ENCODE results near the gene EPG5.
"Not testable (repeated sequence)": the region's sequence is repeated elsewhere in the genome, so short reads cannot be mapped to it uniquely, and the experiment has no call there.

EPG5 gene

DNA sequence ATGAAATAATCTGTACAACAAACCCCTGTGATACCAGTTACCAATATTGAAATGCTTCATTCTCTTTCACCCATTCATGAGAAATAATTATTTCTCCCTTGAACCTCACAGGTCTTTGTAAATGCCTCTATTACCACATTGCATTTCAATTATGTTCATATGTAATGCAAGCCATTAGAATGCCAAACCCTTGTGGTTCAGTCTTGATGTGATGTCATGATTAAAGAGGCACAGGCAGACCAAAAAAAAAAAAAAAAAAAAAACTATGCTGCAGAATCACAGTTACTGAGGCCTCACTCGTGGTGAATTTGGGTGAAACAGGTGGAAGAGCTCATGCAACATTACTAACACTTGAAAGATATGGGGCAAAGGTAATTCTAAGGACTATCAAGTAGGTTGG, 9.4 kb upstream of the EPG5 start:
- DNase-seq (ENCODE audit: low read depth): no peak

DNA sequence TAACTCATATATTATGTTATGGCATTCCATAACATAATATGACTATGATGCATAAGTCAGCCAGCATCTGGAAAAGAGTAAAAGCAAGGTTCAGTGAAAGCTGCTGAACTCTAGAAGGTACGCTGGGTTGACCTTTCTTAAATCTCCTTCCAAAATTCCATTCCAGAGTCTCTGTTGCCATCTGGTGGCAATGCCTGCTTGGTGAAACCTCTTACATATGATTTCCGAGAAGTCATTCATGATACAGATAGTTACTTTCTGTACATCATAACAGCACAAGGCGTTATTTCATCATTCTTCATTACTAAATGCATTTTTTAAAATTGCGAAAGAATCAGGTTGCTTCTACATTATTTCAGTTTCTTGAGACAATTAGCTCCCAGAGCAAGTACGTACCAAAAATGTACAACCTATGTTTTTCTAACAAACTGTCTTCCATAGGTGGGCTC, 7.0 kb upstream of the EPG5 start:
- peak; percentile 72 for DNase-seq (ENCODE audit: low read depth)

DNA sequence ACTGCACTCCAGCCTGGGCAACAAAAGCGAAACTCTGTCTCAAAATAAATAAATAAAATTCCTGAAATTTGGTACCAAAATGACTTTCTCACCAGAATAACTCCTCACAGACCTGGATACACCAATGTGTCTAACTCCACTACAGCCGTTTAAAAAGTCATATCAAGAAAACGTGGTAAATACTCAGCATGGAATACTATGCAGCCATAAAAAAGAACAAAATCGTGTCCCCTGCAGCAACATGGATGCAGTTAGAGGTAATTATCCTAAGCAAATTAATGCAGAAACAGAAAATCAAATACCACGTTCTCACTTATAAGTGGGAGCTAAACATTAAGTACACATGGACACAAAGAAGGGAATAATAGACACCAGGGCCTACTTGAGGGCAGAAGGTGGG, 2.2 kb downstream of the EPG5 start:
- DNase-seq (ENCODE audit: low read depth): not testable (repeated sequence)

DNA sequence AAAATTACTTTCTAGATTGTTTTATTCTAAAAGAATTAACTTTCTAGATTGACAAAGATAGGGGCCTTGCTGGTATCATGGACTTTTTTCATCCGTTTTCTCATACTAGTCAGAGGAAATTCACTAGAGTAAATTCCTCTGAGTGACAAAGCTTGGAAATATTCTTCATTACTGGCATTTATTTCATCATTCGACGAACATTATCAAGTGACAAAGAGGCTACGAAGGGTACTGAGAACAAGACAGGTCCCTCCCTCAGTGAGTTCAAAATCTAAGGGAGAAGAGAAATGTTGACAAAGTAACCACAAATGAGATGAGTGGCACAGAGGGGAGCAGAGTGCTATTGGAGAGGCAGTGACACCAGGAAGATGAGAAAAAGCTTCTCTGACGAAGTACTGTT, 4.3 kb downstream of the EPG5 start:
- peak; percentile 73 for DNase-seq (ENCODE audit: low read depth)

DNA sequence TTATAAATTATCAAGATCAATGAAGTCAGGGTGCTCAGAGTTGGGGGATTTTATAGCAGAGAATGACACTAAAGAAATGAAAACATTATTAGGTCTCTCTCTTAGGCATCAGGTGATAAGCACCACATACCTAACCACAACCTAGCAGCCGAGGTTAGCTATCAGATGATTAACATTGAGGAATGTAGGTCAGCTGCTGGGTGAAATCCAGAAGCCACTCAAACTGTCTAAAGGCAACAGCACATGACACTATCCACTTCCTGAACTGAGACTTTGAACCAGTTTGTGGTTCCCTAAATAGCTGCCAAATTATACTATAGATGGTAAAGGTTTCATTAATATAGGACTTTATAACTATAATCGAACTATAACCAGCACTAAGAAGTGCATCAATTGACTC, 4.7 kb downstream of the EPG5 start:
- DNase-seq (ENCODE audit: low read depth): peak; percentile 78

DNA sequence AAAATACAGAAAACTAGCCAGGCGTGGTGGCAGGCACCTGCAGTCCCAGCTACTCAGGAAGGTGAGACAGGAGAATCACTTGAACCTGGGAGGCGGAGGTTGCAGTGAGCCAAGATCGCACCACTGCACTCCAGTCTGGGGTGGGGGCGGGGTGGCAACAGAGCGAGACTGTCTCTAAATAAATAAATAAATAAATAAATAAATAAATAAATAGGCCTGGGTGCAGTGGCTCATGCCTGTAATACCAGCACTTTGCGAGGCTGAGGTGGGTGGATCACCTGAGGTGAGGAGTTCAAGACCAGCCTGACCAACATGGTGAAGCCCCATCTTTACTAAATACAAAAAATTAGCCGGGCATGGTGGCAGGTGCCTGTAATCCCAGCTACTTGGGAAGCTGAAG, 7.6 kb downstream of the EPG5 start:
- DNase-seq (ENCODE audit: low read depth): not testable (repeated sequence)

DNA sequence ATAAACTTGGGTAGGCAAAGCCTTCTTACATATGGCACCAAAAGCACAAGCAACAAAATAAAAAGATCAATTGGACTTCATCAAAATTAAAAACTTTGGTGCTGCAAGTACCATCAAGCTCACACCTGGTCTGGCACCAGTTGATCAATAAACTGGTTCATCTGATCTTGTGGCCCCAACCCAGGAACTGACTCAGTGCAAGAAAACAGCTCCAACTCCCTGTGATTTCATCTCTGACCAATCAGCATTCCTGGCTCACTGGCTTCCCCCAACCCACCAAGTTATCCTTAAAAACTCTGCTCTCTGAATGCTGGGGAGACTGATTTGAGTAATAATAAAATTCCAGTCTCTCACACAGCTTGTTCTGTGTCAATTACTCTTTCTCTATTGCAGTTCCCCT, 8.4 kb downstream of the EPG5 start:
- DNase-seq (ENCODE audit: low read depth): no peak

DNA sequence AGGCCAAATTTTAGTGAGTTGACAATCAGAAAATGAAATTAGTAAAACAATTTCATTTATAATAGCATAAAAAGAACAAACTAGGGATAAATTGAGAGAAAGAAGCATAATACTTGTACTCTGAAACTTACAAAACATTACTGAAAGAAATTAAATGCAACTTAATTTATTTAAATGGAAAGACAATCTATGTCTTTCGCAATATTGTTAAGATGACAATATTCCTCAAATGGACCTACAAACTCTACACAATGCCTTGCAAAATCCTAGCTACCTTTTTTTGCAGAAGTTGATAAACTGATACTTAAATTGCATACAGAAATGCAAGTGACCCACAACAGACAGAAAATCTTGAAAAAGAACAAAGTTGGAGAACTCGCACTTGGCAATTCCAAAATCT, 9.1 kb downstream of the EPG5 start:
- DNase-seq (ENCODE audit: low read depth): no peak

DNA sequence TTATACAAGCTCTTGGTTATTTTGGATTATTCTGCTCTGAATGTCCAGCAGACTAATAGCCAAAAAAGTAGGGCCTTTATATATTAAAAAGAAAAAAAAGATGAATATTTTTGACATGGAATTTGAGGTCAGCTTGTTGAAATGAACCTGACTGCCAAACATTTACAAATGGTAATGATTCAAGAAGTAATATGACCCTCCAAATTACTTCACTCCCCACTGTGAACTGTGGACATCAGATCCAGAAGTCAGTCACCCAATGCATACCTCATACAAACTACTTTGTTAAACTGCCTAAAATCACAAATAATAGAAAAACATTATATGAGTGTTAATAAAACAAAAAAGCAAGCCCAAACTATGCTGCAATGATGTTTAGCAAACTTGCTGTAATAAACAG, 10.0 kb downstream of the EPG5 start:
- no peak for DNase-seq (ENCODE audit: low read depth)

DNA sequence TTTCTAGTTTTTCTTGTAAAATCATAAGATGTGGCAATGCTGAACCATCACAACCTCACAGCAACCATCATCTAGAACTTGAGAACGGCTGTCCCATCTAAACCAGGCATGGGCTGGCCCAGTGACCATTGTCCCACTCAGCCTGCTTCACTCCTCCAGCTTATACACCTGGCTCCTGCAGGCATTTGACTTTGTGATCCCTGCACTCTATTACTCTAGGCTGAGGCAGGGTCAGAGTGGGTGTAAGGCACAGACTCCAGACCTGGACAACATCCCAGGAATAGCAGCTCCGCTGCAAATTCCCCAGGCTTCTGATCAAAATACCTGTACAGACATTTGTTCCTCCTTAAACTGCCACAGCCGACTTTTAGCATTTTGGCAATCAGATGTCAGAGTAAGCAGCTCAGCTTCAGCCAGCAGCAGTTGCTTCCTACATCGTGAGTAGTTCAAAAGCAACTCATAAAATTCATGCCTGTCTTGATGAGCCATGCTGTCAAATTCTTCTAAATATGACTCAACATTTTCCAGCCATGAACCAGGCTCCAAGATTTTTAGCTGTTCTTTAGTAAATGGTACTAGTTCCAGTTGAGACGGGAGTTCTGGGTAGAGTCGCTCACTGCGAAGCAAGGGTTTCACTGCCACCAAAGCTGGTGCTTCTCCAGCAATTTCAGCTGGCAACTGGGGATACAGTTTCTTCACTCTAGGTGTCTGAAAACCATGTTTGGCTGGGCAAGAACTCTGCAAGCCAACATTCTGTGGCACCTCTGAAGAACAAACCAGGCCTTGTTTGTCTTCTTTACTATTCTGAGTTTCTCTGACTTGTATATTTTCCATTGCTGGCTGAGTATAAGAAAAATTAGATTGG, 12.8 kb downstream of the EPG5 start:
- DNase-seq (ENCODE audit: low read depth): peak; percentile 79

DNA sequence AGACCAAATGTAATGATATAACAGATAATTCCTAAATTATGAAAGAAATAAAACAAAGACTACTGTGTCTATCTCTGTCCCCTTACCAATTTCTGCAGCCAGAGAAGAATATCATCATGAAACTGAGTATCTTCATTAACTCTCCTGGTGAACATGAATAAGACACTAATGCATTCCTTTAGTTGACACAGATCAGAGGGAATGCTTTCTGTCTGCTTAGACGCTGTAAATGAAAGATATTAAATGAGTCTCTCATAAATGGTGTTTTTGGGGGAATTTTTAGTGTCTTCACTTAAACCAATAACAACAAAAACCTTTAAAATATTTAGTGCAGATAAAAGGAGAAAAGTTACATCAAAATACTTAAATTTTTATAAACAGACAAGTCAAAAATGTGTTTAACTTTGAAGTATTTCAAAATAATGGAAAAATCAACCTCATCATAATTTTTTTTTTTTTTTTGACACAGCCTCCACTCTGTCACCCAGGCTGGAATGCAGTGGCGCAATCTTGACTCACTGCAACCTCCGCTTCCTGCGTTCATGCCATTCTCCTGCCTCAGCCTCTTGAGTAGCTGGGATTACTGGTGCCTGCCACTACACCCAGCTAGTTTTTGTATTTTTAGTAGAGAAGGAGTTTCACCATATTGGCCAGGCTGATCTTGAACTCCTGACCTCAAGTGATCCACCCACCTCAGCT, 16.0 kb downstream of the EPG5 start:
- DNase-seq (ENCODE audit: low read depth): peak; percentile 52

DNA sequence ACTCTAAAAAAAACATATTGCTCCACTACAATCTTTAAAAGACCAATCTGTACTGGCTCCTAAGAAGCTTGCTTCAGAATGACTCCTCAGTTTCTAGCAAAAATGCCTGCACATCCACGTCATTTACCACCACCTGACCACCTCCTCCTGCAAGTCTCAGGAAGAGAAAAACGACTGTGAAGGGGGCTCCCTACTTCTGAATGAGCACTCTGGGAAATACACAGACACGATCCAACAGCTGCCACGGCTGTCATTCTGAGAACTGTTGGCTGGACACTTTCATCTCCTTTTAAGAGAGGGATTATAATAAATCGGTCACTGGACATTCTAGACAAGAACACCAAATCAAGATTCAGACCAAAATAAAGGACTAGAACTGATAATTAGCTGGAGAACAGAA, 21.5 kb downstream of the EPG5 start:
- DNase-seq (ENCODE audit: low read depth): no peak

DNA sequence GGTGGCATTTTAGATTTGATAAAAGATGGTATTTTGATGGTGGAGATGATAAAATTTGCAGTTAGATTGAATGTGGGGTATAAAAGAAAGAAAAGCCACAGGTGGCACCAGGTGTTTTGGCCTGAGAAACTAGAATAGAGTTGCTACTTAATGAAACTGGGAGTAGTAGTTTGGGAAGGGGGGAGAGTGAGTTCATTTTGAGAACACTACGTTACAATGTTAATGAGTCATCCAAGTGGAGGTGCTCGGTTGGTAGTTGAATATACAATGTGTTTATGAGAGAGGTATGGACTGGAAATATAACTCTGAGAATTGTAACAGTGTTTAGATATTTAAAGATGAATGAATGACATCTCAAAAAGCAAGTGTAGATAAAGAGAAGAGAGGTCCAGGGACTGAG, 26.4 kb downstream of the EPG5 start:
- no peak for DNase-seq (ENCODE audit: low read depth)

DNA sequence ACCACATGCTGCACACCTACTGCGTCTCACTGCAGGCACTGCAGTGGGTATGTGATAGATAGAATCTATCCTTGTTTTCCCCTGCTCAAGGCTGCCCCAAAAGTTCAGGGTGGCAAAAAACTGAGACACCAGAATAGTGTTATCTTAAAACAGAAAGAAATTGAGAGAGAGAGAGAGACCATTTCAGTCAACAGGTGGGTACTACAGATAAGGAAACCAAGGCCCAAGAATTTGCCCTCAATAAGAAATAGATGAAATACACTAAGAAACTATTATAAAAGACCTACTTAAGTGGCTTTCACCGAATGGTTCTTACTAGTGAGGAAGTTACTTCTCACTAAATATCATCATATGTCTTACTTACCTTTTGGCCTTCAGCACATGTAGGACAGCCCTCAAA, 27.9 kb downstream of the EPG5 start:
- DNase-seq (ENCODE audit: low read depth): no peak

DNA sequence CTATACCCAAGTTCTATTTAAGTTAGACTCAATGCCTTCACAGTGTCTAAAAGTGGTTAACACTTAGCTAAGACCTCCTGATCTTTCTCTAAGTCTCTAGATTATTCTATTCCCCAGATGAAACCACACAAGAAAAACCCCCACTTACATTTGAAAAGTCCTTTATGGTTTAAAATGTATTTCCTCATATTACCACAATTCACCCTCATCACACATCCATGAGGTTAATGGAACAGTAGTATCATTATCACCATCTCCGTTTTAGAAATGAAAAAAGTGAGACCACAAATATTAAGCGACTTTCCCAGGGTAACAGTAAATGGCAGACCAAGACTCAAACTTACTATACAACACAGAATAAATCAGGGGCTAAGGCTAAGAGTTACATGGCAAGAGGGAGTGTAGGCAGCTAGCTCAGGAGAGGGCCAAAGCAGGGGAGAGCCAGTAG, 28.6 kb downstream of the EPG5 start:
- no peak for DNase-seq (ENCODE audit: low read depth)

DNA sequence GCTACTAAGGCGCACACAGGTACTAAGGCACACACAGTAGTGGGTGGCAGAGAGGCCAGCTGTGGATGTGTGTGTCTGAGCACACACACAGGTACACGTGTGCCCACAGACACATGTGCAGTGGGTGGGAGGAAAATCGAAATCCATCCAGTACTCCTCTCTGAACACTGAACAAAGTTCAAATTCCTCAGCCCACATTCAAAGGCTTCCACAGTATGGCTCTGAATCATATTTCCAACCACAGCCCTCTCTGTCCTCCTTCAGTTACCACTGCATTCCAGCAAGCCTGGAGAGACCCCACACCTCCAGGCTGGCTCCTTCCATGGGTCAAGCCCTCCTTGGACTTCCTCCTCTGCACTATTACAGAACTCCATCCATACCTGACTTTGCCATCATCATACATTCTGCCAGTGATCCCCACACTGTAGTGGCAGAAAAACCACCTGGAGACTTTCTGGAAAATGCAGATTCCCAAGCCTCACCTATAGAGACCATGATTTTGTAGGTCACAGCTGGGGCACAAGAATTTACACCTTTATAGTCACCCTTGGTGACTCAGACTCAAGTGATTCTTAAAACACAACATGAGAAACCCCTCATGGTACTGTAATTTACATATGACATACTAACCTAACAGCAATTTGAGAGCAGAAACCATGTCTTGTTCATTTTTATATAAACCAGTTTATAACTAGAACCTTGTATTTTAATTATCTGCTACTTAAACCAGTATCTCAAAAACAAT, 31.4 kb downstream of the EPG5 start:
- no peak for DNase-seq (ENCODE audit: low read depth)

DNA sequence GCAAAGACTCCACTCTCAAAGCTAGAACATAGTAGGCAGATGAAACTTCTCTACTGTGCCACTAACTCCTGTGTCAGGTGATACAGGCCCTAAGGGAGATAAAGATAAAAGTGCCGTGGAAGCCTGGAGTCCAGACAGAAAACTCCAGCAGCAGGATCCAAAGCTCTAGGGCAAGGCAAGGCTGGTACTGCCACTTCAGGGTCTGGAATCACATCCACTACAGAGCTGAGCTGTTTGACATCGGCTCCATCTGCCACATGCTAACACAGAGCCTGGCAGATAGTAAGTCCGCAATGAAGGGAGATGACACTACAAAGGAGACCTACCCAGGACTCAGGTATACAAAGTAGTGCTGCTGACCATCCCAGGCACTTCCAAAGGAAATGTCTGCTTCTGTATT, 34.4 kb downstream of the EPG5 start:
- DNase-seq (ENCODE audit: low read depth): no peak

DNA sequence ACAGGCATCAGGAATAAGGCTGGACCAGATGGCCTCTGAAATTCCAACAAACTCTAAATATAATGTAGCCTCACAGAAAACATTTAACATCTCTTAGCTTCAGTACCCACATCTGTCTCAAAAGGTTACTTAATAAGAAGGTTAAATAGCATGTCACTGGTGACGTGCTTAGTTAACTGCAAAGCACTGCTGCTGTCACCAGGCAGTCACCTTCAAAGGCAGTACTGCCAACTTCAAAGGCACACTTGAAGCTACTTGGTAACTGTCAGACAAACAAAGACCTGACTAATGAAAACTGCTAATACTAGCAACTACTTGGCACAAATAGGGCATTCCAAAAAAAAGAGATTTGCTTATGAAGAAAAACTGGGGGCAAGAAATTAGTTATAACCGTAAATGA, 36.2 kb downstream of the EPG5 start:
- DNase-seq (ENCODE audit: low read depth): no peak

DNA sequence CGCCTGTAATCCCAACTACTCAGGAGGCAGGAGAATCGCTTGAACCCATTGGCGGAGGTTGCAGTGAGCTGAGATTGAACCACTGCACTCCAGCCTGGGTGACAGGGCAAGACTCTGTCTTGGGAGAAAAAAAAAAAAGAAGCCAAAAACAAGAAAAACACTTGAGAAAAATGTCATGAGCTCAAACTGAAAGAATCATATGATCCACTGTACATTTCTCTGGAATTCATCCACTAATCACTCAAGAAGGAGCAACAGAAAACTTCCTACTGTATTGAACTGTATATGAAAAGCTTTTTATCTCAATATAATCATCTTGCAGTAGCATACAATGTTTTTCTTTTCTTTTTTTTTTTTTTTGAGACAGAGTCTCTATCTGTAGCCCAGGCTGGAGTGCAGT, 40.4 kb downstream of the EPG5 start:
- DNase-seq (ENCODE audit: low read depth): no peak

DNA sequence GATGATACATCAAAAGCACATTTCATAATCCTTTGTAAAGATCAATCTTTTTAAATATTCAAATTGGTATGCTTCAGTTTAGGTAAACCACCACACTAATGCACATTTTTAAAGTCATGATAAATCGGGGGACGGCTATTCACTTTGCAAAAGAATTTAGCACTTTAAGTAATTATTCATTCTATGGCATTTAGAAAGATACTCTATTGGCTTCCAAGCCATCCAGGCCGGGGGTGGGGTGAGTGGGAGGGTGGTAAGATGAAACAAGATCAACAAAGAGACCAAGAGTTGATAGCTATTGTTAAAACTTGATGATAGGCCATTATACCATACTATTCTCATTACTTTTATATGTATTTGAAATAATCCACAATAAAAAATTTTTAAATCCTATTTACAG, 41.0 kb downstream of the EPG5 start:
- no peak for DNase-seq (ENCODE audit: low read depth)

DNA sequence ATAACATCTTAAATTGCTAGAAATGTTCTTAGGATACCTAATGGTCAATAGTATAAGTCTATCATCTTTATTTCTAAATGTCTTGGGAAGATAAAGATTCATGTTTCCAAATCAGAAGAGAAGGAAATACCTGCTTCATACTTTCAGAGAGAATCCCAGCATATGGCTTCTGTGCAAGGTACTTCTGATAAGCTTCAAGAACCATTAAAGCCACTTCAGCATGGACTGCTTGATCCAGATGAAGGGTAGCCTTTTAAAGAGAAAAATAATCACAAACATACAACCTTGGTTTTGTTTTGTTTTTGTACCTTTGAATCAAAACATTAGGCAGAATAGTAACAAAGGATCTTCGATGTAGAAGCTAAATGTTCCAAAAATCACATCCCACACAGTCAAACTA, 44.0 kb downstream of the EPG5 start:
- no peak for DNase-seq (ENCODE audit: low read depth)

DNA sequence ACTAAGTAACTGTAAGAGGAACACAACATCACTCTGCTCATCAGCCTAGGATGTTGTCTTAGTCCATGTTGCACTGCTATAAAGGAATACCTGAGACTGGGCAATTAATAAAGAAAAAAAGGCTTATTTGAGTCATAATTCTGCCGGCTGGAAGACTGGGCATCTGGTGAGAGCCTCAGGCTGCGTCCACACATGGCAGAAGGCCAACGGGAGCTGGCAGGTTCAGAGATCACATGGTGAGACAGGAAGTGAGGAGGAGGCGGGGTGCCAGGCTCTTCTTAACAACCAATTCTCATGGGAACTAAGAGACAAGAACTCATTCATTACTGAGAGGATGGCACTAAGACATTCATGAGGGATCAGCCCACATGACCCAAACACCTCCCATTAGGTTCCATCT, 46.8 kb downstream of the EPG5 start:
- DNase-seq (ENCODE audit: low read depth): peak; percentile 20

DNA sequence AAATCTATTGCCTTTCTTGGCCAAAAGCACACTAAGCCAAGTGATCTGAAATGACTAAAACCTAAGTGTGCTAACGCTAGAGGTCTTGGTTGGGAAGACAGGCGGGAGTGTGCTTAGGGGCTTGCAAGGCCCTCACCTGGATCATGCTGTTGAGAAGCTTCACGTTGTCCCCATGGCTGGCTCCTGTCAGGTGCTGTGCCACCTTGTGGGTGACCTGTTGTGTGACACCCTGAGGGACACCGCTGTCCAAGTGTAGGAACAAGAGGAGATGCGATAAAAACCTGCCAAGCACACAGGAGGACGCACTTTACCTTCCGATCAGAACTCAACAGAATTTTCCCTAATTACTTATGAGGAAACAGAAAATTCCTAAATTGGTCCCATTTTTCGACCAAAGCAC, 50.8 kb downstream of the EPG5 start:
- no peak for DNase-seq (ENCODE audit: low read depth)

Data from HS-5 (cell line).